Urinary bladder (tissue), 4 donors: ENCODE results near the gene ZC3H12C. TPM values are rescaled to one million over a fixed set of nuclear protein-coding genes. Genes with fewer than 3 reads are reported as not detected.
"Not testable (repeated sequence)": the region's sequence is repeated elsewhere in the genome, so short reads cannot be mapped to it uniquely, and the experiment has no call there.

Experiments
- DNase-seq: peaks from one replicate; pipeline ENCODE4 v3.0.0-alpha.2; 2015; ENCODE audit errors: extremely low spot score
- H3K27ac ChIP-seq: one replicate; pipeline ENCODE4 v1.5.1; 2013; ENCODE audit warnings: low read depth, mild to moderate bottlenecking, moderate library complexity
- H3K36me3 ChIP-seq: one replicate; pipeline ENCODE4 v1.6.1; 2013; ENCODE audit warnings: mild to moderate bottlenecking, moderate library complexity; ENCODE audit not compliant: insufficient read depth
- H3K4me1 ChIP-seq: one replicate; pipeline ENCODE4 v1.6.1; 2013; ENCODE audit warnings: mild to moderate bottlenecking, moderate library complexity; ENCODE audit not compliant: insufficient read depth
- H3K4me3 ChIP-seq: one replicate; pipeline ENCODE4 v1.5.1; 2013; ENCODE audit warnings: low read depth, low read length
- WGBS: extraction: QIAGEN DNeasy Blood & Tissue Kit; methylation state at CpG from one replicate; pipeline ENCODE4 v1.1.7; 2013; 5-methylcytosine and 5-hydroxymethylcytosine counted together
- polyA plus RNA-seq: library from polyadenylated mRNA; stranded (reverse); fragments of 200-250 nt; gene quantifications from one replicate; pipeline ENCODE4 v1.2.3, GENCODE V29; 2013
- total RNA-seq: library from RNA; depleted of rRNA; stranded (reverse); fragments of >200 nt; gene quantifications from one replicate; pipeline ENCODE4 v1.2.3, GENCODE V29; 2014
- donor health status: healthy with polysubstance abuse.
- donor health status: healthy.

Gene ZC3H12C
- total and polyA plus RNA-seq, 2 donors: 4.2 to 19.7 TPM

DNA sequence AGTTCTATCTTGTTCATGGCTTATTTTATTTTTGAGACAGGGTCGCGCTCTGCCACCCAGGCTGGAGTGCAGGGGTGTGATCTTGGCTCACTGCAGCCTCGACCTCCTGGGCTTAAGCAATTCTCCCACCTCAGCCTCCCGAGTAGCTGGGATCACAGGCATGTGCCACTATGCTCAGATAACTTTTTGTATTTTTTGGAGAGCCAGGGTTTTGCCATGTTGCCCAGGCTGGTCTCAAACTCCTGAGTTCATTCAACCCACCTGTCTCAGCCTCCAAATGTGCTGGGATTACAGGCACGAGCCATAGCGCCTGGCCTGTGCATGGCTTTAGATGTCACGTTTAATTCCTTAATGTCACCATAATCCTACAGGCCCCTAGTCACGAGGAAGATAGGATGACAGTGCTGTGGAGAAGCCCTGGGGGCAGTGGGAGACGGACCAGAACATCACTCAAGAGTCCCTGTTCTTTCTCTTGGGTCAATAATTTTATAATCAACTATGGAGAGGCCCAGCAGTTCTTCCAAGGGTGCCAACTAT lies 103.8 kb downstream of the ZC3H12C start:
- no peak overlapping the region for H3K4me3 ChIP-seq
- H3K27ac ChIP-seq: no peak overlapping the region
- 83% methylated on average over 9 of the region's 9 CpGs for WGBS
- H3K4me1 ChIP-seq: no peaks in the 10 kb centered on the region
- no peaks in the 10 kb centered on the region for H3K36me3 ChIP-seq
- DNase-seq: no peak

- Histone ChIP-seq H3K4me3 (no peak overlapping the region), H3K4me1 (no peaks in the 10 kb centered on the region), H3K27ac (no peak overlapping the region), H3K36me3 (no peaks in the 10 kb centered on the region)
- 93% methylated on average over 9 of the region's 9 CpGs for WGBS
- no peak for DNase-seq
Measured at GRCh38 chr11:110198031-110198729, 105.0 kb downstream of the ZC3H12C start.

GRCh38 chr11:110199184-110199981 lies 106.2 kb downstream of the ZC3H12C start:
- Histone ChIP-seq H3K4me3 (no peak overlapping the region), H3K27ac (no peak overlapping the region), H3K36me3 (no peaks in the 10 kb centered on the region), H3K4me1 (no peaks in the 10 kb centered on the region)
- 66% methylated on average over 4 of the region's 4 CpGs for WGBS
- no peak for DNase-seq

- no peak for DNase-seq
- 81% methylated on average over 6 of the region's 6 CpGs for WGBS
- no peaks in the 10 kb centered on the region for H3K4me1 ChIP-seq
- no peaks in the 10 kb centered on the region for H3K36me3 ChIP-seq
- H3K4me3 ChIP-seq: no peak overlapping the region
- H3K27ac ChIP-seq: no peak overlapping the region
Measured at GRCh38 chr11:110200241-110200640, 107.0 kb downstream of the ZC3H12C start.

DNA sequence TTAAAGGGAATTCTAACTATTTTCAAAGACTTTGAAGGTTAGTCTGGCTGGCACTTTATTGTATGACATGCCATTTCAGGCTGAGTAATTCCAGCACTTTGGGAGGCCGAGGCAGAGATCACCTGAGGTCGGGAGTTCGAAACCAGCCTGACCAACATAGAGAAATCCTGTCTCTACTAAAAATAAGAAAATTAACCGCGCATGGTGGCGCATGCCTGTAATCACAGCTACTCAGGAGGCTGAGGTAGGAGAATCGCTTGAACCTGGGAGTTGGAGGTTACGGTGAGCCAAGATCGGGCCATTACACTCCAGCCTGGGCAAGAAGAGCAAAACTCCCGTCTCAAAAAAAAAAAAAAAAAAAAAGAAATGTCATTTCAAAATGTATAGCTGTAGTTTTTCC lies 107.6 kb downstream of the ZC3H12C start:
- Histone ChIP-seq H3K4me1 (no peaks in the 10 kb centered on the region), H3K36me3 (no peaks in the 10 kb centered on the region), H3K4me3 (no peak overlapping the region), H3K27ac (no peak overlapping the region)
- WGBS: 92% methylated on average over 10 of the region's 10 CpGs
- DNase-seq: no peak

GRCh38 chr11:110207123-110207522 lies 113.9 kb downstream of the ZC3H12C start:
- no peaks in the 10 kb centered on the region for H3K4me1 ChIP-seq
- H3K4me3 ChIP-seq: no peak overlapping the region
- H3K36me3 ChIP-seq: no peaks in the 10 kb centered on the region
- H3K27ac ChIP-seq: no peak overlapping the region
- DNase-seq: no peak
- WGBS: 93% methylated on average over 6 of the region's 6 CpGs

- H3K4me3 ChIP-seq, H3K4me1 ChIP-seq, DNase-seq, H3K36me3 ChIP-seq, H3K27ac ChIP-seq: not testable (repeated sequence)
- 62% methylated on average over 23 of the region's 29 CpGs for WGBS
Measured at GRCh38 chr11:110208678-110209312, 115.6 kb downstream of the ZC3H12C start.

DNA sequence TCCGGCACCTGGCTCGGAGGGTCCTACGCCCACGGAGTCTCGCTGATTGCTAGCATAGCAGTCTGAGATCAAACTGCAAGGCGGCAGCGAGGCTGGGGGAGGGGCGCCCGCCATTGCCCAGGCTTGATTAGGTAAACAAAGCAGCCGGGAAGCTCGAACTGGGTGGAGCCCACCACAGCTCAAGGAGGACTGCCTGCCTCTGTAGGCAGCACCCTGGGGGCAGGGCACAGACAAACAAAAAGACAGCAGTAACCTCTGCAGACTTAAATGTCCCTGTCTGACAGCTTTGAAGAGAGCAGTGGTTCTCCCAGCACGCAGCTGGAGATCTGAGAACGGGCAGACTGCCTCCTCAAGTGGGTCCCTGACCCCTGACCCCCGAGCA lies 116.1 kb downstream of the ZC3H12C start:
- H3K4me1 ChIP-seq, H3K36me3 ChIP-seq, H3K27ac ChIP-seq, DNase-seq, H3K4me3 ChIP-seq: not testable (repeated sequence)
- WGBS: 10% methylated on average over 2 of the region's 14 CpGs

DNA sequence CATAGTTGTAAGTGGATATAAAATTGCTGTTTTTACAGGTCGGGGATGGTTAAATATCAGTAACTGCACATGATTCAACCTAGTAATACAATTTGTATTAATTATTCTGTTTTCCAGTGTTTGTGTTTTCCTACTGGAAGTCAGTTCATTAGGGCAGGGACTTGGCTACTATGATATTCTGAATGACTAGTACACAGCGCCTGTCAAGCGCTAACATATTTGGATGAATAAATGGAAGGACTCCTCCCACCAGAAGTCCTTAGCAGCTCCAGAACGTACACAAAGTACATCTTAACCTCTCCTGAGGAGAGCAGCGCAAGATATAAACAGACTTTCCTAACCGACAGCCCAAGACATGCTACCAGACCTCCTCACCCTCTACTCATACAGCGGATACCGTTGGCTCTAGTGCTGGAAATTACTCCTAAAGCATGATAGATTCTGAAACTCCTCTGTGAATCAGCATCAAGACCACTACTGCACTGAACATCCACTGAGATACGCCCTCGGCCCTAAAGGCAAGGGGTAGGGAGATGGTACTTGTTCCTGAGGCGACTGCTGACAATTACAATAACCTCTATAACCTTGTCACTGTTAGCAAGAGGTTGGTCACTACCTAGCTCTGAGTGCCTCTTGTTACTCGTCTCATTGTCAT lies 124.2 kb downstream of the ZC3H12C start:
- DNase-seq: no peak
- Histone ChIP-seq H3K4me1 (no peaks in the 10 kb centered on the region), H3K36me3 (no peaks in the 10 kb centered on the region), H3K4me3 (no peak overlapping the region), H3K27ac (no peak overlapping the region)
- 81% methylated on average over 12 of the region's 12 CpGs for WGBS

DNA sequence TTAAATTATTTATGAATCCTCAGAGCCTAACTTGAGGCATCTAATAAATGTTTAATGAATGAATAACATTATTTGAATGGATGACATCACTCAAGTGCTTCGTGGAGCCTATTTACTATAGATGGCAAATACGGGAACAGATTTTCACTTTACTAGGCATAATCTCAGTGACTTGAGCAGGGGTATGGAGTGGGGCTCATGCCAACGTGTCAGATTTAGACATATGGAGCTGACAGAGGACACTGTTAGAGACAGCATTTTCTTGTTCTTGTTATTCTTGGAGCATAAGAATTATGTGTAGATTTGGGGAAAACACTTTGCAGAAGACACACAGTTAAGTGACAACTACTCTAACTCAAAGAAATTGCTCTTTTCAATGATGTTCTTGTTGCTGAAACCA lies 124.7 kb downstream of the ZC3H12C start:
- WGBS: 66% methylated on average over 3 of the region's 3 CpGs
- H3K36me3 ChIP-seq: no peaks in the 10 kb centered on the region
- no peak for DNase-seq
- no peak overlapping the region for H3K27ac ChIP-seq
- no peaks in the 10 kb centered on the region for H3K4me1 ChIP-seq
- H3K4me3 ChIP-seq: no peak overlapping the region

DNA sequence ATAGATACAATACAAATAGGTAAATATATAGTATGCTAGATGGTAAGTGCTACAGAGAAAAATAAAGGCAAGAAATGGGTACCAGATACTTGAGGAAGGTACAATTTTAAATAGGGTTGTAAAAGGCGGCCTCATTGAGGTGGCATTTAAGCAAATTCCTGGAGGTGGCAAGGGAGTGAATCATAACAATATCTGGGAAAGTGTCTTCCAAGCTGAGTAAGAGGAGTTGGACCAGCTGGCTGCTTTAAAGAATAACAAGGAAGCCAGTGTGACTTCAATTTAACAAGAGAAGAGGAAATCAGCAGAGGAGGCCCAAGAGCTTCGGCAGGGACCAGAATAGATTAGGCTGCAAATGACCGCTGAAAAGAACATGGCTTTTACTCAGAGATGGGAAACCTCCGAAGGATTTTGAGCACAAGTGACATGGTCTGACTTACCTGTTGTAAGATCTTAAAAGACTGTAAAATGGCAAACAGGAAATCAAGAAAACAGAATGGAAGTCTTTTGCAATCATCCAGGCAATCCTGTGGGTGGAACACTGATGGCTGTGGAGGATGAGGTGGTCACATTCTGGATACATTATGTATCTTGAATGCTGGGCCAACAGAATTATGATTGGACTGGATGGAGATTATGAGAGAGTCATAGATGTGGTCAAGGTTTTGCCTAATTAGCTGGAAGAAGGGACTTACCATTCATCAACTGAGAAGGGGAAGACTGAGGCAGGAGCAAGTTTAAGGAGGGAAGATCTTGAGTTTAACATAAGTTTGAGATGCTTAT lies 126.0 kb downstream of the ZC3H12C start:
- 93% methylated on average over 4 of the region's 4 CpGs for WGBS

More for the DNA sequence above, 126.0 kb downstream of the ZC3H12C start:
- H3K27ac ChIP-seq: no peak overlapping the region
- no peak for DNase-seq
- no peak overlapping the region for H3K4me3 ChIP-seq
- no peaks in the 10 kb centered on the region for H3K4me1 ChIP-seq
- H3K36me3 ChIP-seq: no peaks in the 10 kb centered on the region
